C4-2B (cell line): Measurements from ENCODE around the gene NCK2.

Experiments used
- H3K27ac ChIP-seq: fragments of 450-650 bp; 2 replicates; pipeline ENCODE4 v1.5.1; 2017
- ZFX ChIP-seq: fragments of 450-650 bp; IDR thresholded peaks from 2 replicates; pipeline ENCODE4 v1.6.1; 2017
- TF ChIP-seq, protein P1 (sequence below): fragments of 450-650 bp; conservative IDR thresholded peaks from 2 replicates; pipeline ENCODE4 v1.5.1; 2017; ENCODE audit warnings: mild to moderate bottlenecking

NCK2 gene

DNA sequence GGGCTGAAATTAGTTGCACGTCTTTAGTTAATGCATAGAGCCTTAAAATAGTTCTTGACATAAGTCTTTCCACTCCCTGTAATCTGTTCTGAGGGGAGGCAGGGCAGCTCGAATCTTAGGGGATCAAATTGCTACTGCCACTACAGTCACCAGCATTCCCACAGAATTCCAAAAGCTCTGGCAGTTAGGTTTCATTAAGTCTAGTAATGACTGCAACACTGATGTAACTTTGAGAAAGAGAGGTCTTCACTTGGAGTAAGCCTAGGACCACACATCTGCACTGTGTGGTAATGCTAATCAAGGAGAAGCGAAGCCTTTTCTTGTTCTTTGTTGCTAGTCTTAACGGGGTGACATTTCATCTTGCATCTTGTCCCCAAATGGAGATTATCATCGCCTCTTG, 19.3 kb upstream of the NCK2 start:
- TF ChIP-seq, protein P1, sequence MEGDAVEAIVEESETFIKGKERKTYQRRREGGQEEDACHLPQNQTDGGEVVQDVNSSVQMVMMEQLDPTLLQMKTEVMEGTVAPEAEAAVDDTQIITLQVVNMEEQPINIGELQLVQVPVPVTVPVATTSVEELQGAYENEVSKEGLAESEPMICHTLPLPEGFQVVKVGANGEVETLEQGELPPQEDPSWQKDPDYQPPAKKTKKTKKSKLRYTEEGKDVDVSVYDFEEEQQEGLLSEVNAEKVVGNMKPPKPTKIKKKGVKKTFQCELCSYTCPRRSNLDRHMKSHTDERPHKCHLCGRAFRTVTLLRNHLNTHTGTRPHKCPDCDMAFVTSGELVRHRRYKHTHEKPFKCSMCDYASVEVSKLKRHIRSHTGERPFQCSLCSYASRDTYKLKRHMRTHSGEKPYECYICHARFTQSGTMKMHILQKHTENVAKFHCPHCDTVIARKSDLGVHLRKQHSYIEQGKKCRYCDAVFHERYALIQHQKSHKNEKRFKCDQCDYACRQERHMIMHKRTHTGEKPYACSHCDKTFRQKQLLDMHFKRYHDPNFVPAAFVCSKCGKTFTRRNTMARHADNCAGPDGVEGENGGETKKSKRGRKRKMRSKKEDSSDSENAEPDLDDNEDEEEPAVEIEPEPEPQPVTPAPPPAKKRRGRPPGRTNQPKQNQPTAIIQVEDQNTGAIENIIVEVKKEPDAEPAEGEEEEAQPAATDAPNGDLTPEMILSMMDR, result no peak
- no peak for TF ChIP-seq ZFX
- H3K27ac ChIP-seq, result no peak overlapping the region

DNA sequence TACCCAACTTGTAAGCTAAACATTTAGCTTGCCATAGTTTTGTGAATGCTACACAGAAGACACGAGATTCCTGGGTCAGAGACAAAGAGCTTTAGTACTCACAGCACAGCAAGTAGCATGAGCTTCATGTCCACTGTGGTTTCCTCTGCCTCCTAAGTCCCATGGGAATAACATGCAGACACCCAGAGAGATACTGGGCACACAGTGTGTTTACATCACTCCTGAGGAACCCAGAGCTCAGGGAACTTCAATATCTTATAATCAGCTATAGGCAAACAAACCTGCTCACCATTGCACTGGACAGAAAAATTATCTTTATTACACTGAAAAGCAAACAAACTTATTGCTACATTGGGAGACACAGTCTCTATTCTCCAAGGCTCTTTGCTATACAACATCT, 14.5 kb upstream of the NCK2 start:
- TF ChIP-seq, protein P1, result no peak
- no peak overlapping the region for H3K27ac ChIP-seq

DNA sequence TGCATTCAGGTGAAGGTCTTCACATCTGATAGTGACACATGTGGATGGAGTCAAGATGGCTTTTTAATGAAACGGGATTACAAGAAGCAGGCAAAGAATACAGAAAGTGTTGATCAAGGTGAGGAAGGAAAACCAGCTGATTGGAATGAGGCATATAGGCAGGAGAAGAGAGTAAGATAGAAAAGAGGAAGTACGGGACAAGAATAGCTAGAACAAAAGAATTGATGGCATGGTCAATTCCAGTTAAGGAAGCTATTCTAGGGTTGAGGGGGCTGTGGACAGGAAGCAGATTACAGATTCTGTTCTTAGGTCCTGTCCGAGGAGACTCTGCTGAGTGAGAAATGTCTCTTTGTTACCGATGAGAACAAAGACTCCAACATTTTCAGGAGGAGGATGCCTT, 13.2 kb upstream of the NCK2 start:
- no peak for TF ChIP-seq ZFX
- TF ChIP-seq, protein P1, result no peak
- H3K27ac ChIP-seq, result no peak overlapping the region

DNA sequence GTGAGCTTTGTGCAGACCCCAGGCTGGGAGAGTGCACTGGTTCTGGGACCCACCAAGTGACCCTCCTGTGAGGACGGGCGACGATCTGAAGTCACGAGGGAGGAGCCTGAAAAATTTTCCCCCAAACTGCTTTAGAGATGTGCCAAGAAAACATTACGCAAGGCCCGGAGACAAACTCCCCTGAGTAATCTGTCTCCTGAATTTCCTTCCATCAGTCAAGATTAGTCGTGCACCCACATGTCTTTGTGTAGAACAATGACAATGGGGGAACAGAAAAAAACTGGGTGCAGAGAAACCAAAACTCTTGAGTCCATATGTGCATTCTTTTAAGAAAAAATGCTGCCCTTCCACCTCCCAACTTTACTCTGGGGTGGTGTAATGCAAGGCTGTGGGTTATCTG, 12.6 kb upstream of the NCK2 start:
- TF ChIP-seq, protein P1, result no peak
- TF ChIP-seq ZFX, result no peak
- H3K27ac ChIP-seq, result no peak overlapping the region

DNA sequence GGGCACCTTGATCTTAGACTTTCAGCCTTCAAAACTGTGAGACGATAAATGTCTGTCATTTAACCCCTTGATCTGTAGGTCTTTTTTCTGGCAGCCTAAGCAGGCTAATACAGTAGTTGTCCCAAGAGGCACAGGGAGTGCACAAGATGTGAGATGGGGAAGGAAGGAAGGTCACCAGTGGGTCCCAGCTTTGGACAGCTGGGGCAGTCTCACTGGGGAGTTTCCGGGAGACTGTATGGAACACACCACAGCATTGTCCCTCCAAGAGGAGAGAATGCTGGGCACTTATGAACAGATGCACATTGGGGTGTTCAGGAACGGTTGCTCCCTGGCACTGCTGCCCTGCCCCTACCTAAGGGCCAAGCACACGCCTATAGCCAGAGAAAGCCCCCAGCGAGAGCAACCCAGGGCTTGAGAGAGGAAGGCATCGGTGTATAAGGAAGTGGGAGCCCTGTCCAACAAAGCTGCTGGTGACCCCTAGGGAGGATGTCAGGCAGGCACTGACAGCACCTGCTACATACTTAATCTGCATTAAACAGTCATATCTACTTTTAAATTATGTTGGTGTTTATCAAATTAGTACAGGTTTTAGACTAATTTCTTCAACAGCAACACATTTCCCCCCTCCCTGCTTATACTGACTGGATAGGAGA, 11.6 kb upstream of the NCK2 start:
- TF ChIP-seq ZFX, result no peak
- TF ChIP-seq, protein P1, result no peak
- no peak overlapping the region for H3K27ac ChIP-seq

DNA sequence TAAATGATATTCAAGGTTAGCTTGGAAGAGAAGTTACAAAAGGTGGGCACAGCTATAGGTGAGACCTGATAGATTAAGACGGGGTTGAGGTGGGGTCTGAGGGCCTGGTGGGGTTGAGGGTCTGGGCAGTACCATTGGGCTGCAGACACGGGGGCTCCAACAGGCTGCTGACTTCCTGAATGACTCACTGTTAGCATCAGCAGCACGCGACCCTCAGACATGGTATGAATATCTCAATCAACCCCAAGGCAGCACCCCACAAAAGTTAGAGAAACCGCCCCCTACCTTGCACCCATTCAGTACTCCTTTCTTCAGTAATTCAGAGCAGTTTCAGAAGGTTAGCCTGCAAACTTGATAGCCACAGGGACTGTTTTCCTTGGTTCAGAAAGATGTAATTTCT, 10.8 kb upstream of the NCK2 start:
- no peak overlapping the region for H3K27ac ChIP-seq
- TF ChIP-seq, protein P1, result no peak
- TF ChIP-seq ZFX, result no peak

DNA sequence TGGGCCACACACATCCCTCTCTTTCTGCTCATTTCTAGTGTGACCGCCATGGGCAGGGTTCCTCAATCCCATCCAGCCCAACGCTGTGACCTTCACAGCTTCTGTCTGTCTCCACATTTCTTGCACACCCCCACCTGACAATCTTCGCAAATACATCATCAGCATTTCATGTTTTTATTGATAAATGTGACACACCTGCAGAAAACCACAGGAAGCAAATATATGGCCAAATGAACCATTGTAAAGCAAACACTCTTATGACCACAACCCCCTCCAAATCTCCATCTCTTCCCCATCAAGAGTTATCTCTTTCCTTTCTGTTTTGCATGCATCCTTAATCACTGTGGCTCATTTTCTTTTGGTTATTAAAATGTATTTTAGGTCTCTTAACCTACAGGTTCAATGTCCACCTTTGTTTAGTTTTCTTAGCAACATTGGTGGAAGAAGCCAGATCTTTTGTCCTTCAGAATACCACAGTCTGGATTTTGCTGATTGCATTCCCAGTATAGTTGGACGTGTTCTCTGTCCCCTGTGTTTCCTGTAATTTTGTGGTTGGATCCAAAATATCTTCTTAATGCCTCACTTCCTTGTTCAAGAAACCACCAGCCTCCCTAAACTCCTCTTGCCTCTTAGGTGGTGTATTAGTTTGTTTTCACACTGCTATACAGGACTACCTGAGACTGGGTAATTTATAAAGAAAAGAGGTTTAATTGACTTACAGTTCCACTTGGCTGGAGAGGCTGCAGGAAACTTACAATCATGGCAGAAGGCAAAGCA, 9.8 kb upstream of the NCK2 start:
- TF ChIP-seq ZFX, result no peak
- TF ChIP-seq, protein P1, result no peak
- H3K27ac ChIP-seq, result no peak overlapping the region
